IMR-90 (cell line): Measurements from ENCODE around the gene PIGN. TPM values are rescaled to one million over a fixed set of nuclear protein-coding genes. Genes with fewer than 3 reads are reported as not detected.
A peak's percentile ranks its signal among the peaks of the same experiment; 100 is the strongest.

ENCODE experiments used
- ATAC-seq: fragments of 200-7000 bp; cut with Tn5 transposase; 2 replicates; pipeline ENCODE4 v1.9.1; 2020; ENCODE audit warnings: low read depth, mild to moderate bottlenecking, moderate library complexity
- BruUV-seq: library from RNA; stranded (reverse); fragments of 400-500 nt; replicated peaks from 2 replicates; lab custom pipeline; 2021; lab: Mats Ljungman, UMichigan
- CTCF ChIA-PET: fragments of 300-600 bp; formaldehyde crosslinking; extraction: SDS; loops from one replicate; lab custom pipeline; 2021; ENCODE audit warnings: antibody characterized with exemption; lab: Yijun Ruan, JAX
- POLR2A ChIA-PET: fragments of 300-600 bp; sonication (Branson Sonifier 250); formaldehyde crosslinking; loops from one replicate; lab custom pipeline; 2022; ENCODE audit warnings: antibody characterized with exemption; ENCODE audit not compliant: unreplicated experiment; lab: Charles Lee
- DNase-seq: peaks from one replicate; pipeline ENCODE4 v3.0.0; 2013
- H2AFZ ChIP-seq: replicated peaks from 2 replicates; pipeline ENCODE3; 2013; ENCODE audit warnings: low read length, mild to moderate bottlenecking; ENCODE audit not compliant: poor library complexity
- H2AK5ac ChIP-seq: 2 replicates; pipeline ENCODE4 v1.6.1; 2013; ENCODE audit warnings: low read depth, low read length, inconsistent platforms
- H2AK9ac ChIP-seq: replicated peaks from 2 replicates; pipeline ENCODE3; 2013; ENCODE audit warnings: mild to moderate bottlenecking, low read depth, low read length, moderate library complexity; ENCODE audit not compliant: poor library complexity
- H2BK120ac ChIP-seq: 2 replicates; pipeline ENCODE4 v1.6.1; 2013; ENCODE audit warnings: low read depth, low read length, inconsistent platforms
- H2BK15ac ChIP-seq: 3 replicates; pipeline ENCODE4 v1.6.1; 2013; ENCODE audit warnings: low read depth, low read length, inconsistent platforms
- H2BK20ac ChIP-seq: 2 replicates; pipeline ENCODE4 v1.6.1; 2013; ENCODE audit warnings: low read depth, mild to moderate bottlenecking, inconsistent platforms, low read length, moderate library complexity
- H2BK5ac ChIP-seq: 2 replicates; pipeline ENCODE4 v1.6.1; 2013; ENCODE audit warnings: mild to moderate bottlenecking, low read depth, low read length, inconsistent platforms; ENCODE audit not compliant: poor library complexity, severe bottlenecking
- H3K14ac ChIP-seq: replicated peaks from 2 replicates; pipeline ENCODE4 v1.6.1; 2013; ENCODE audit warnings: low read depth, low read length, inconsistent platforms
- H3K18ac ChIP-seq: 2 replicates; pipeline ENCODE4 v1.6.1; 2013; ENCODE audit warnings: low read depth, low read length, control low read depth
- H3K23ac ChIP-seq: 2 replicates; pipeline ENCODE4 v1.6.1; 2013; ENCODE audit warnings: low read depth, low read length, inconsistent platforms
- H3K27ac ChIP-seq: 2 replicates; pipeline ENCODE4 v1.5.1; 2013; ENCODE audit warnings: mild to moderate bottlenecking, control low read depth, low read length; ENCODE audit not compliant: insufficient read depth
- H3K27me3 ChIP-seq: 2 replicates; pipeline ENCODE4 v1.6.1; 2013; ENCODE audit warnings: low read length; ENCODE audit not compliant: control insufficient read depth, insufficient read depth
- H3K36me3 ChIP-seq: 2 replicates; pipeline ENCODE4 v1.6.1; 2013; ENCODE audit warnings: low read length, mixed read lengths; ENCODE audit not compliant: control insufficient read depth, insufficient read depth
- H3K4ac ChIP-seq: 2 replicates; pipeline ENCODE4 v1.6.1; 2013; ENCODE audit warnings: low read depth, low read length, inconsistent platforms
- H3K4me1 ChIP-seq: 2 replicates; pipeline ENCODE4 v1.6.1; 2013; ENCODE audit warnings: low read length, mixed read lengths; ENCODE audit not compliant: control insufficient read depth, insufficient read depth
- H3K4me2 ChIP-seq: 2 replicates; pipeline ENCODE4 v1.6.1; 2013; ENCODE audit warnings: low read depth, mild to moderate bottlenecking, control low read depth, low read length, moderate library complexity
- H3K4me3 ChIP-seq: 2 replicates; pipeline ENCODE4 v1.5.1; 2013; ENCODE audit warnings: low read depth, mild to moderate bottlenecking, control low read depth, low read length, moderate library complexity; ENCODE audit not compliant: insufficient read depth
- H3K56ac ChIP-seq: 2 replicates; pipeline ENCODE4 v1.6.1; 2013; ENCODE audit warnings: low read length, inconsistent platforms; ENCODE audit not compliant: insufficient read depth; ENCODE audit errors: extremely low read depth
- H3K79me1 ChIP-seq, 2 experiments: 2 replicates each; pipeline ENCODE4 v1.6.1; 2013; ENCODE audit warnings: low read length in 2 of 2, inconsistent platforms in 1 of 2, low read depth in 1 of 2
- H3K9ac ChIP-seq: 2 replicates; pipeline ENCODE4 v1.6.1; 2013; ENCODE audit warnings: low read depth, low read length, control low read depth
- H3K9me1 ChIP-seq: 2 replicates; pipeline ENCODE4 v1.6.1; 2013; ENCODE audit warnings: low read length, inconsistent platforms; ENCODE audit not compliant: insufficient read depth
- H3K9me3 ChIP-seq: 2 replicates; pipeline ENCODE4 v1.6.1; 2013; ENCODE audit warnings: low read length; ENCODE audit not compliant: control insufficient read depth, insufficient read depth
- H4K20me1 ChIP-seq: 2 replicates; pipeline ENCODE4 v1.6.1; 2013; ENCODE audit warnings: low read length, inconsistent platforms; ENCODE audit not compliant: insufficient read depth
- H4K5ac ChIP-seq: 2 replicates; pipeline ENCODE4 v1.6.1; 2013; ENCODE audit warnings: mild to moderate bottlenecking, low read depth, low read length, control low read depth
- H4K8ac ChIP-seq, 2 experiments: 2 replicates each; pipeline ENCODE4 v1.6.1; 2013; ENCODE audit warnings: low read depth in 2 of 2, low read length in 2 of 2, control low read depth in 1 of 2, inconsistent platforms in 1 of 2
- H4K91ac ChIP-seq: 2 replicates; pipeline ENCODE4 v1.6.1; 2013; ENCODE audit warnings: low read depth, low read length, inconsistent platforms; ENCODE audit not compliant: insufficient read depth
- CEBPB ChIP-seq: IDR thresholded peaks from 2 replicates; pipeline ENCODE4 v1.6.1; 2012; ENCODE audit warnings: low read depth, low read length, improper control_type of control experiment
- CHD1 ChIP-seq: IDR thresholded peaks from 2 replicates; pipeline ENCODE4 v1.6.1; 2012; ENCODE audit warnings: low read depth, low read length, improper control_type of control experiment
- WGBS, 2 experiments: methylation state at CpG; one replicate each; pipeline versions ENCODE4 v1.1.5 to v1.1.7; 2013; ENCODE audit warnings: missing lambda C conversion rate in 2 of 2; ENCODE audit not compliant: insufficient read length in 1 of 2; ENCODE audit errors: extremely low coverage in 2 of 2; 5-methylcytosine and 5-hydroxymethylcytosine counted together
- dilution Hi-C: fragments of 300-500 bp; cut with HindIII; formaldehyde crosslinking; loops from one replicate; pipeline ENCODE4 v1.14.3; 2018; ENCODE audit warnings: low sequenced_read_pairs; ENCODE audit not compliant: unreplicated experiment
- in situ Hi-C: fragments of 300-500 bp; cut with MboI; formaldehyde crosslinking; loops from 3 replicates; pipeline ENCODE4 v1.14.3; 2019; ENCODE audit warnings: low sequenced_read_pairs, inconsistent platforms, mixed read lengths
- intact Hi-C: fragments of 100-400 bp; cut with micrococcal nuclease; formaldehyde crosslinking; loops from 2 replicates; pipeline ENCODE4 v1.10.0; 2022
- polyA plus RNA-seq, 3 experiments: library from polyadenylated mRNA; depleted of rRNA; stranded (reverse); fragments of >200 nt; gene quantifications; 2 replicates each; pipeline ENCODE4 v1.2.3, GENCODE V29; 2012; ENCODE audit warnings: low replicate concordance in 1 of 3
- total RNA-seq: library from RNA; depleted of rRNA; stranded (reverse); fragments of >200 nt; gene quantifications from 2 replicates; pipeline ENCODE4 v1.2.3, GENCODE V29; 2012

PIGN gene
- total and polyA plus RNA-seq, 2 of the 4 experiments (the other 2 are of a cell fraction): 9.0 to 17.9 TPM

- POLR2A ChIA-PET: no interaction called here
- no peak overlapping the region for H2AK5ac ChIP-seq
- H4K91ac ChIP-seq: no peak overlapping the region
- WGBS, 2 experiments: no CpG with 5 or more reads among the region's 1 CpG
- BruUV-seq: no TSS peak
- TF ChIP-seq CHD1 (no peak), CEBPB (peak; percentile 84)
- H3K9me1 ChIP-seq: no peaks in the 10 kb centered on the region
- intact Hi-C loops: no loop called here
- CTCF ChIA-PET: no interaction called here
- ATAC-seq (no peak), DNase-seq (no peak)
- no peak overlapping the region for H4K5ac ChIP-seq
- no peak overlapping the region for H3K4me3 ChIP-seq
- H4K20me1 ChIP-seq: no peaks in the 10 kb centered on the region
- no peaks in the 10 kb centered on the region for H3K9me3 ChIP-seq
- no peak overlapping the region for H3K9ac ChIP-seq
- no peak overlapping the region for H4K8ac ChIP-seq
- no peak overlapping the region for H3K4me2 ChIP-seq
- no peak overlapping the region for H2AK9ac ChIP-seq
- no peak overlapping the region for H2BK5ac ChIP-seq
- no peak overlapping the region for H3K23ac ChIP-seq
- no peak overlapping the region for H3K14ac ChIP-seq
- no peak overlapping the region for H3K56ac ChIP-seq
- no peaks in the 10 kb centered on the region for H3K36me3 ChIP-seq
- no peaks in the 10 kb centered on the region for H3K27me3 ChIP-seq
- H2BK15ac ChIP-seq: no peak overlapping the region
- dilution Hi-C loops: no loop called here
- H3K27ac ChIP-seq: no peak overlapping the region
- no peak overlapping the region for H2BK20ac ChIP-seq
- H2BK120ac ChIP-seq: no peak overlapping the region
- no peak overlapping the region for H2AFZ ChIP-seq
- in situ Hi-C loops: no loop called here
- H3K79me1 ChIP-seq: no peaks in the 10 kb centered on the region
- no peak overlapping the region for H3K18ac ChIP-seq
- H3K4ac ChIP-seq: no peak overlapping the region
- H3K4me1 ChIP-seq: no peaks in the 10 kb centered on the region
Measured at GRCh38 chr18:62064361-62064760, 122.5 kb downstream of the PIGN start.
